GM12801 (cell line): ENCODE results near the gene ZNRD2.

ENCODE experiments used
- CTCF ChIP-seq: IDR thresholded peaks from one replicate; pipeline ENCODE4 v1.5.1; 2011; ENCODE audit warnings: control low read depth; ENCODE audit not compliant: insufficient read length; ENCODE audit errors: extremely low read depth

Gene ZNRD2

GRCh38 chr11:65569973-65570918, at the start of gene ZNRD2:
Gene ZNRD2, plus strand, starts transcription at chr11:65570477. Its CDS starts 15 bp downstream, at chr11:65570492.
- no peak for TF ChIP-seq CTCF

- no peak for TF ChIP-seq CTCF
These were observed 46.1 kb upstream of the ZNRD2 start for GRCh38 chr11:65524014-65524740.

- no peak for TF ChIP-seq CTCF
These were observed 45.3 kb upstream of the ZNRD2 start, which contains the start of gene SCYL1 for GRCh38 chr11:65524741-65525545. Gene SCYL1, plus strand, starts transcription at chr11:65525083. Its CDS starts 71 bp downstream, at chr11:65525154.

GRCh38 chr11:65525546-65526480, 44.5 kb upstream of the ZNRD2 start:
- TF ChIP-seq CTCF: no peak

GRCh38 chr11:65526744-65527143, 43.5 kb upstream of the ZNRD2 start:
- TF ChIP-seq CTCF: no peak

- no peak for TF ChIP-seq CTCF
These were observed 41.4 kb upstream of the ZNRD2 start for GRCh38 chr11:65528819-65529350.
